ENCODE results near the gene TRAPPC12.

GRCh38 chr2:3449086-3449485 lies 69.6 kb downstream of the TRAPPC12 start:
- TF ChIP-seq MAX (CRISPR knock-in tag; IDR thresholded peaks at IDR 0.05) (no peak), CTCF (IDR thresholded peaks at IDR 0.05) (no peak), E2F5 (CRISPR knock-in tag; IDR thresholded peaks at IDR 0.05) (no peak), ATF3 (CRISPR knock-in tag; conservative IDR thresholded peaks at IDR 0.05) (no peak), NFE2L1 (CRISPR knock-in tag; IDR thresholded peaks at IDR 0.05) (no peak)
